ENCODE results near the gene BSND. TPM values are rescaled to one million over a fixed set of nuclear protein-coding genes. Genes with fewer than 3 reads are reported as not detected.
"Not testable (repeated sequence)": the region's sequence is repeated elsewhere in the genome, so short reads cannot be mapped to it uniquely, and the experiment has no call there.

The BSND gene
- total and polyA plus RNA-seq, 2 donors: 0.11 to 0.14 TPM

DNA sequence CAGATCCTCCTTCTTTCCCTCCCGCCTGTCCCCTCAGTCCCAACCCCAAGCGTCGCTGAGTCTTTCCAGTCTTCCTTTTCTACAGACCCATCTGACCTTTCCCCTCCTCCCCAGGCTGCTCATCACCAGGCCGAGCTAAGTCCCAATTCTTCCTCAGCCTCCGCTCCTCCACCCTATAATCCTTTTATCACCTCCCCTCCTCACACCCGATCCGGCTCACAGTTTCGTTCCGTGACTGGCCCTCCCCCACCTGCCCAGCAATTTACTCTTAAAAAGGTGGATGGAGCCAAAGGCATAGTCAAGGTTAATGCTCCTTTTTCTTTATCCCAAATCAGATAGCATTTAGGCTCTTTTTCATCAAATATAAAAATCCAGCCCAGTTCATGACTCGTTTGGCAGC, 25.4 kb downstream of the BSND start:
- not testable (repeated sequence) for H3K27ac ChIP-seq (ENCODE audit: low read depth in 1 of 2, low read length in 1 of 2); H3K27me3 ChIP-seq (ENCODE audit: control insufficient read depth in 2 of 2, insufficient read depth in 1 of 2, low read length in 1 of 2); H3K9me3 ChIP-seq (ENCODE audit: control insufficient read depth in 2 of 2, insufficient read depth in 1 of 2, low read length in 1 of 2); H3K36me3 ChIP-seq (ENCODE audit: control insufficient read depth in 2 of 2, insufficient read depth in 2 of 2, low read length in 1 of 2); H3K4me1 ChIP-seq (ENCODE audit: control insufficient read depth in 2 of 2, insufficient read depth in 2 of 2, low read length in 2 of 2); DNase-seq (ENCODE audit: low read depth in 6 of 9, low spot score in 9 of 9); H3K4me3 ChIP-seq (ENCODE audit: low read length in 2 of 2)
- WGBS: 97% methylated on average over 9 of the region's 10 CpGs

DNA sequence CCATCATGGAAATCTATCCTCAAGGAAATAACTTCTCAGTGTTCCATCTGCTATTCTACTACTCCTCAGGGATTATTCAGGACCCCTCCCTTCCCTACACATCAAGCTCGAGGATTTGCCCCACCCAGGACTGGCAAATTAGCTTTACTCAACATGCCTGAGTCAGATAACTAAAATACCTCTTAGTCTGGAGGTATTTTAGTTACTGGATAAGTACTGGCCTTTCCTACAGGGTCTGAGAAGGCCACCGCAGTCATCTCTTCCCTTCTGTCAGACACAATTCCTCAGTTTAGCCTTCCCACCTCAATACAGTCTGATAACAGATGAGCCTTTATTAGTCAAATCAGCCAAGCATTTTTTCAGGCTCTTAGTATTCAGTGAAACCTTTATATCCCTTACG, 27.9 kb downstream of the BSND start:
- not testable (repeated sequence) for H3K27me3 ChIP-seq (ENCODE audit: control insufficient read depth in 2 of 2, insufficient read depth in 1 of 2, low read length in 1 of 2); H3K9me3 ChIP-seq (ENCODE audit: control insufficient read depth in 2 of 2, insufficient read depth in 1 of 2, low read length in 1 of 2); DNase-seq (ENCODE audit: low read depth in 6 of 9, low spot score in 9 of 9); H3K36me3 ChIP-seq (ENCODE audit: control insufficient read depth in 2 of 2, insufficient read depth in 2 of 2, low read length in 1 of 2); H3K4me3 ChIP-seq (ENCODE audit: low read length in 2 of 2); H3K27ac ChIP-seq (ENCODE audit: low read depth in 1 of 2, low read length in 1 of 2); H3K4me1 ChIP-seq (ENCODE audit: control insufficient read depth in 2 of 2, insufficient read depth in 2 of 2, low read length in 2 of 2)
- 98% methylated on average over 3 of the region's 3 CpGs for WGBS

DNA sequence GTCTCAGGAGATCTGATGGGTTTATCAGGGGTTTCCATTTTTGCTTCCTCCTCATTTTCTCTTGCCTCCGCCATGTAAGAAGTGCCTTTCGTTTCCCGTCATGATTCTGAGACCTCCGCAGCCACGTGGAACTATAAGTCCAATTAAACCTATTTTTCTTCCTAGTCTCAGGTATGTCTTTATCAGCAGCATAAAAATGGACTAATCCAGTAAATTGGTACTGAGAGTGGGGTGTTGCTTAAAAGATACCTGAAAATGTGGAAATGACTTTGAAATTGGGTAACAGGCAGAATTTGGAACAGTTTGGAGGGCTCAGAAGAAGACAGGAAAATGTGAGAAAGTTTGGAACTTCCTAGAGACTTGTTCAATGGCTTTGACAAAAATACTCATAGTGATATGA, 32.4 kb downstream of the BSND start:
- not testable (repeated sequence) for H3K4me1 ChIP-seq (ENCODE audit: control insufficient read depth in 2 of 2, insufficient read depth in 2 of 2, low read length in 2 of 2); H3K27ac ChIP-seq (ENCODE audit: low read depth in 1 of 2, low read length in 1 of 2); H3K36me3 ChIP-seq (ENCODE audit: control insufficient read depth in 2 of 2, insufficient read depth in 2 of 2, low read length in 1 of 2); DNase-seq (ENCODE audit: low read depth in 6 of 9, low spot score in 9 of 9); H3K9me3 ChIP-seq (ENCODE audit: control insufficient read depth in 2 of 2, insufficient read depth in 1 of 2, low read length in 1 of 2); H3K4me3 ChIP-seq (ENCODE audit: low read length in 2 of 2)
- WGBS: 98% methylated on average over 5 of the region's 5 CpGs
- peaks cover 0 to 21% of the 10 kb centered on the region in 2 donors for H3K27me3 ChIP-seq (ENCODE audit: control insufficient read depth in 2 of 2, insufficient read depth in 1 of 2, low read length in 1 of 2)

DNA sequence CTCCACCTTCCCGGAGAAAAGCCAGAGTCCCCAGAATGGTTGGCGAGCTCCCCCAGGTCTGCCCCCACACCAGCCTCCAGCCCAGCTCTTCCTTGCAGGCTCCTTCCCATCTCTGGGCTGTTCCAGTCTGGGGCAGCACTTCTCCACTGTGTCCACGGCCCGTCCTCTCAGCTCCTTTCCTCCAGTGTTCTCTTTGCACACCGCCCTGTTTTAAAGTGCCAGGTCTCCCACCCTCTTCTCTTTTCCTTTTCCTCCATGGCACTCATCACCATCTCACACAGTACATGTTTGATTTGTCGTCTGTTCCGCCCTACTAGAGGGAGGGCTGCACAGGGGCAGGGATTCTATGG, 34.5 kb downstream of the BSND start:
- no peaks in the 10 kb centered on the region for H3K4me1 ChIP-seq (ENCODE audit: control insufficient read depth in 2 of 2, insufficient read depth in 2 of 2, low read length in 2 of 2)
- H3K27me3 ChIP-seq (ENCODE audit: control insufficient read depth in 2 of 2, insufficient read depth in 1 of 2, low read length in 1 of 2): peaks cover 8 to 38% of the 10 kb centered on the region in 2 donors
- H3K9me3 ChIP-seq (ENCODE audit: control insufficient read depth in 2 of 2, insufficient read depth in 1 of 2, low read length in 1 of 2): no peaks in the 10 kb centered on the region
- H3K36me3 ChIP-seq (ENCODE audit: control insufficient read depth in 2 of 2, insufficient read depth in 2 of 2, low read length in 1 of 2): no peaks in the 10 kb centered on the region
- H3K27ac ChIP-seq (ENCODE audit: low read depth in 1 of 2, low read length in 1 of 2): no peak overlapping the region
- no peak for DNase-seq (ENCODE audit: low read depth in 6 of 9, low spot score in 9 of 9)
- WGBS: 95% methylated on average over 7 of the region's 7 CpGs
- no peak overlapping the region for H3K4me3 ChIP-seq (ENCODE audit: low read length in 2 of 2)

DNA sequence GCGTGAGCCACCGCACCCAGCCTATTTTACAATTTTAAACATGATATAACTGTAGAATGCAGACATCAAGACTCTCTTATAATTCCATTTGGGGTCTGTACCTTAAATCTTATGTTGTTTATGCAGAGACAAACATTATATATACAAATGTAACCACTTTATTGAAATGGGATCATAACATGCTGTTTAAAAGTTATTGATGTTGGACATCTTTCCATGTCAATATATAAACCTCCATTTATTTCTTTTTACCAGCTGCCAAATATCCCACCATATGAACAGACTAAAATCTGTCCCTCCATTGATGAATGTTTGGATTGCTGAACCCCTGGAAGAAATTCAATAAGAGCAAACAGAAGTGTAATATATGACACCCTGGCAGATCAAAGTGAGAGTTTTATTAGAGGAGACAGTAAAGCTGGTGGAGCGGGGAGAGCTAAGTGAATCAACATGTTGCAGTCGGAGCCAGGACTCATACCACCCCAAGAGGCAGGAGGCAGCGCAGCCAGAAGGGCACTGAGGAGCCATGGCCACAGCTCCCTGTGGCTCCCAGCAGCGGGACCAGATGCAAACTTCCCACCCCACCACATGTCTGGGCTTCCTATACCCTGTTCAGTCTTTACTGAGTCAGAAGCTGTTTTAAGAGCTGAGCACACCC, 35.9 kb downstream of the BSND start:
- no peak overlapping the region for H3K27ac ChIP-seq (ENCODE audit: low read depth in 1 of 2, low read length in 1 of 2)
- peaks cover 20 to 51% of the 10 kb centered on the region in 2 donors for H3K27me3 ChIP-seq (ENCODE audit: control insufficient read depth in 2 of 2, insufficient read depth in 1 of 2, low read length in 1 of 2)
- DNase-seq (ENCODE audit: low read depth in 6 of 9, low spot score in 9 of 9): no peak
- H3K36me3 ChIP-seq (ENCODE audit: control insufficient read depth in 2 of 2, insufficient read depth in 2 of 2, low read length in 1 of 2): no peaks in the 10 kb centered on the region
- no peak overlapping the region for H3K4me3 ChIP-seq (ENCODE audit: low read length in 2 of 2)
- 95% methylated on average over 6 of the region's 6 CpGs for WGBS
- H3K9me3 ChIP-seq (ENCODE audit: control insufficient read depth in 2 of 2, insufficient read depth in 1 of 2, low read length in 1 of 2): no peaks in the 10 kb centered on the region
- no peaks in the 10 kb centered on the region for H3K4me1 ChIP-seq (ENCODE audit: control insufficient read depth in 2 of 2, insufficient read depth in 2 of 2, low read length in 2 of 2)

DNA sequence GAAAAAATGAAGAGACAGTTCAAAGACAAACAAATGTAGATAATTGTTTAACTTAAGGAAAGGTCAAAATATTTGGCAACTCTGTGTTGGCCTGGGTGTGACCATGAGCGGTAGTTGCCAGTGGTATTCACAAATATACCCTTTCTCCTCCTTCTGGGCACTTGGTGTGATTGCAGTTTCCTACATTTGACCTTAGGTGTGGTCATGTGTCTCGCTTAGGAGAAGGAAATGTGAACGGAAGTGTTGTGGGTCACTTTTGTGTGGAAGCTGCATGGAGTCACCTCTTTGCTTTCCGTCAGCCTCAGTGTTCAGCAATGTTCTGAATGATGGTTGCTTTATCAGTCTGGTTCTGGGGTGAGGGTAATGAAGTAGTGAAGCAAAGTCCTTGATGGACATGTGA, 37.2 kb downstream of the BSND start:
- WGBS: 62% methylated on average over 4 of the region's 4 CpGs
- no peak for DNase-seq (ENCODE audit: low read depth in 6 of 9, low spot score in 9 of 9)
- no peak overlapping the region for H3K4me3 ChIP-seq (ENCODE audit: low read length in 2 of 2)

DNA sequence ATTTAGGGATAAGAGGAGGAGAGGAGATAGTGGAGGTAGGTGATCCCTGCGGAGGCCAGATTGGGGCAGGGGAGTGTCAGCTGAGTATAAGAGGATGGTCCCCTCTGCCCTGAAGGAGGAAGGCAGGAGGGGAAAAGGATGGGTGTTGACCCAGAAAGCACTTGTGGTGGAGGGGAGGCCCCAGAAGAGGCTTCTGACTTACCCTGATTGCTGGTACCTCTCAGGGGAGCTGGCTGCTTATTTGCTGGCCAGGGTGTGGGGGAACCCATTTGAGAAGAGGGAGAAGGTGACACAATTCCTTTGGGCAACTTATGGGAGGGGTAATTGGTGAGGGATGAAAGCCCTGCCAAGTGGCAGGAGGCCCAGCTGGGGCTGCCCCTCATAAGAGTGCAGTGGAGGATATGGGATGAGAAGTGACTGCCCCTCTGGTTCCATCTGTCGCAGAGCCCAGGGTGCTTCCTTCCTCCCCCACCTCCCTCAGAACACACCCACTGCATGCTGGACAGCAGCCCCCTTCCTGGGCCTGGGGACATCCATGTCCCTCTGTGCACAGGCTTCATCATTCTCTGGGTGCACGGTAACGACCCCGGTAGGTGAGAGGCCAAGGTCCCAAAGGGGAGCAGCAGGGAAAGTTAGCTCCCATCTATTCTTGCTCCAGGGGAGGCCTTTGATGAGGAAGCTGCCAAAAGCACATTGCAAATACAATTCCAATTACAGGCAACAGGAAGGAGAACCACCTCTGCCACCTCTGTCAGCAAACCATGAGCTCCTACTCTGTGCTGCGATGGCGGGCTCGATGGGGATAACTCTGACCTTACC, 39.2 kb downstream of the BSND start:
- no peak overlapping the region for H3K4me3 ChIP-seq (ENCODE audit: low read length in 2 of 2)
- peaks cover 41 to 83% of the 10 kb centered on the region in 2 donors for H3K27me3 ChIP-seq (ENCODE audit: control insufficient read depth in 2 of 2, insufficient read depth in 1 of 2, low read length in 1 of 2)
- no peak for DNase-seq (ENCODE audit: low read depth in 6 of 9, low spot score in 9 of 9)
- no peaks in the 10 kb centered on the region for H3K4me1 ChIP-seq (ENCODE audit: control insufficient read depth in 2 of 2, insufficient read depth in 2 of 2, low read length in 2 of 2)
- WGBS: 86% methylated on average over 8 of the region's 8 CpGs
- no peak overlapping the region for H3K27ac ChIP-seq (ENCODE audit: low read depth in 1 of 2, low read length in 1 of 2)
- H3K36me3 ChIP-seq (ENCODE audit: control insufficient read depth in 2 of 2, insufficient read depth in 2 of 2, low read length in 1 of 2): no peaks in the 10 kb centered on the region
- peaks cover 0 to 3% of the 10 kb centered on the region in 2 donors for H3K9me3 ChIP-seq (ENCODE audit: control insufficient read depth in 2 of 2, insufficient read depth in 1 of 2, low read length in 1 of 2)

More for the DNA sequence above, 37.2 kb downstream of the BSND start:
- H3K27ac ChIP-seq (ENCODE audit: low read depth in 1 of 2, low read length in 1 of 2): no peak overlapping the region
- no peaks in the 10 kb centered on the region for H3K9me3 ChIP-seq (ENCODE audit: control insufficient read depth in 2 of 2, insufficient read depth in 1 of 2, low read length in 1 of 2)
- peaks cover 33 to 64% of the 10 kb centered on the region in 2 donors for H3K27me3 ChIP-seq (ENCODE audit: control insufficient read depth in 2 of 2, insufficient read depth in 1 of 2, low read length in 1 of 2)
- H3K4me1 ChIP-seq (ENCODE audit: control insufficient read depth in 2 of 2, insufficient read depth in 2 of 2, low read length in 2 of 2): no peaks in the 10 kb centered on the region
- no peaks in the 10 kb centered on the region for H3K36me3 ChIP-seq (ENCODE audit: control insufficient read depth in 2 of 2, insufficient read depth in 2 of 2, low read length in 1 of 2)

DNA sequence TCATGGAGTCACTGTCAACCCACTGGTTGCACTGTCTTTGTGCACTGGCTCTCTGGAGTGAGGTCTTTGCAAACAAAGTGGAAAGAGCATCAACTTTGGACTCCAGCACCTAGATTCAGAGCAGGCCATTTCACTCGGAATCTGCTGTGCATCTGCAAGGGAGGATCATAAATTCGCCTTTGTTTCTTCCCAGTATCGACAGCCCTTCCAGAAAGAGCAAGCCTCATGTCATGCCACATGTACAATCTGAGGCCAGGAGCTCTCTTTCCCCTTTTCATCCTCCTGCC, 39.8 kb downstream of the BSND start:
- H3K4me3 ChIP-seq (ENCODE audit: low read length in 2 of 2): no peak overlapping the region
- H3K9me3 ChIP-seq (ENCODE audit: control insufficient read depth in 2 of 2, insufficient read depth in 1 of 2, low read length in 1 of 2): peaks cover 0 to 3% of the 10 kb centered on the region in 2 donors
- no peaks in the 10 kb centered on the region for H3K36me3 ChIP-seq (ENCODE audit: control insufficient read depth in 2 of 2, insufficient read depth in 2 of 2, low read length in 1 of 2)
- H3K4me1 ChIP-seq (ENCODE audit: control insufficient read depth in 2 of 2, insufficient read depth in 2 of 2, low read length in 2 of 2): no peaks in the 10 kb centered on the region
- 94% methylated on average over 3 of the region's 3 CpGs for WGBS
- H3K27me3 ChIP-seq (ENCODE audit: control insufficient read depth in 2 of 2, insufficient read depth in 1 of 2, low read length in 1 of 2): peaks cover 41 to 81% of the 10 kb centered on the region in 2 donors
- no peak overlapping the region for H3K27ac ChIP-seq (ENCODE audit: low read depth in 1 of 2, low read length in 1 of 2)
- no peak for DNase-seq (ENCODE audit: low read depth in 6 of 9, low spot score in 9 of 9)

DNA sequence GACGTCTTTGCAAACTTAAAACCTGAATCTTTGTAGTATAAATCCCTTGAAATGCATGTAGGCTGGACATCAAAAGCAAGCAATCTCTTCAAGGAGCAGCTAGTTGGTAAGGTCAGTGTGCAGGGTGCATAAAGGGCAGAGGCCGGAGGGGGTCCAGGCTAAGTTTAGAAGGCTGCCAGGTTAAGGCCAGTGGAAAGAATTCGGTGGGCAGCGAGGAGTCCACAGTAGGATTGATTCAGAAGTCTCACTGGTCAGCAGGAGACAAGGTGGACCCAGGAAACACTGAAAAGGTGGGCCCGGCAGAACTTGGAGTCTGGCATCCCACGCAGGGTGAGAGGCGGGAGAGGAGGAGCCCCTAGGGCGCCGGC, 40.2 kb downstream of the BSND start:
- WGBS: 47% methylated on average over 9 of the region's 9 CpGs
- no peak overlapping the region for H3K27ac ChIP-seq (ENCODE audit: low read depth in 1 of 2, low read length in 1 of 2)
- H3K27me3 ChIP-seq (ENCODE audit: control insufficient read depth in 2 of 2, insufficient read depth in 1 of 2, low read length in 1 of 2): peaks cover 41 to 76% of the 10 kb centered on the region in 2 donors
- DNase-seq (ENCODE audit: low read depth in 6 of 9, low spot score in 9 of 9): no peak
- H3K9me3 ChIP-seq (ENCODE audit: control insufficient read depth in 2 of 2, insufficient read depth in 1 of 2, low read length in 1 of 2): peaks cover 0 to 3% of the 10 kb centered on the region in 2 donors
- H3K4me3 ChIP-seq (ENCODE audit: low read length in 2 of 2): no peak overlapping the region
- no peaks in the 10 kb centered on the region for H3K36me3 ChIP-seq (ENCODE audit: control insufficient read depth in 2 of 2, insufficient read depth in 2 of 2, low read length in 1 of 2)
- no peaks in the 10 kb centered on the region for H3K4me1 ChIP-seq (ENCODE audit: control insufficient read depth in 2 of 2, insufficient read depth in 2 of 2, low read length in 2 of 2)

All from thymus (tissue), 11 donors.